Lung (tissue), 12 donors: ENCODE measurements around the gene SEL1L3. TPM values are rescaled to one million over a fixed set of nuclear protein-coding genes. Genes with fewer than 3 reads are reported as not detected.

Source experiments
- ATAC-seq: fragments of 200-7000 bp; cut with Tn5 transposase; one replicate; pipeline ENCODE4 v1.9.1; 2020; ENCODE audit warnings: moderate number of reproducible peaks; ENCODE audit not compliant: insufficient read depth, low FRiP score
- DNase-seq, 3 donors: peaks; one replicate each; pipeline ENCODE4 v3.0.0-alpha.2; 2013 to 2017
- H3K27ac ChIP-seq, 2 donors: one replicate each; pipeline ENCODE4 v1.5.1; 2013; ENCODE audit warnings: mild to moderate bottlenecking in 2 of 2, moderate library complexity in 2 of 2, control low read depth in 1 of 2, inconsistent platforms in 1 of 2, low read depth in 1 of 2, low read length in 1 of 2
- H3K27me3 ChIP-seq, 3 donors: one replicate each; pipeline ENCODE4 v1.5.1; 2013; ENCODE audit warnings: low read length in 2 of 3; ENCODE audit not compliant: control insufficient read depth in 3 of 3, insufficient read depth in 3 of 3
- H3K36me3 ChIP-seq, 4 donors: one replicate each; pipeline ENCODE4 v1.5.1; 2013; ENCODE audit warnings: low read length in 4 of 4, mild to moderate bottlenecking in 1 of 4, moderate library complexity in 1 of 4; ENCODE audit not compliant: control insufficient read depth in 4 of 4, insufficient read depth in 4 of 4
- H3K4me1 ChIP-seq, 5 donors: one replicate each; pipeline ENCODE4 v1.5.1; 2013; ENCODE audit warnings: low read length in 5 of 5, mild to moderate bottlenecking in 2 of 5, moderate library complexity in 1 of 5; ENCODE audit not compliant: control insufficient read depth in 5 of 5, insufficient read depth in 5 of 5
- H3K4me3 ChIP-seq: one replicate; pipeline ENCODE4 v1.5.1; 2013; ENCODE audit warnings: mild to moderate bottlenecking, control low read depth, moderate library complexity
- H3K9ac ChIP-seq, 2 donors: one replicate each; pipeline ENCODE4 v1.5.1; 2013; ENCODE audit warnings: low read length in 2 of 2, control low read depth in 1 of 2; ENCODE audit not compliant: insufficient read depth in 1 of 2
- H3K9me3 ChIP-seq, 4 donors: one replicate each; pipeline ENCODE4 v1.5.1; 2013; ENCODE audit warnings: low read length in 3 of 4, mild to moderate bottlenecking in 1 of 4, moderate library complexity in 1 of 4; ENCODE audit not compliant: control insufficient read depth in 4 of 4, insufficient read depth in 3 of 4
- CTCF ChIP-seq: IDR thresholded peaks from 2 replicates; pipeline ENCODE4 v1.5.1; 2012; ENCODE audit warnings: mild to moderate bottlenecking; ENCODE audit errors: control extremely low read depth, extremely low read depth
- WGBS, 2 donors: extraction: QIAGEN DNeasy Blood & Tissue Kit; methylation state at CpG; one replicate each; pipeline ENCODE4 v1.1.7; 2013; 5-methylcytosine and 5-hydroxymethylcytosine counted together
- polyA plus RNA-seq, 2 donors: library from polyadenylated mRNA; stranded (reverse); fragments of 200-250 nt; gene quantifications; one replicate each; pipeline ENCODE4 v1.2.1, GENCODE V29; 2013
- total RNA-seq, 2 donors: library from RNA; depleted of rRNA in 1 of 2; stranded (reverse); fragments of >200 nt in 1 of 2; gene quantifications; one replicate each; pipeline ENCODE4 v1.2.1, GENCODE V29; 2014 to 2021
- donor health status: control.
- donor health status: control.
- donor health status: Bipolar disorder and iron deficiency.
- donor health status: healthy.
- donor health status: DM: yes; HTN: yes; CAD: no.

SEL1L3 gene
- total and polyA plus RNA-seq, 4 donors: 29.2 to 93.3 (median 57.1) TPM

GRCh38 chr4:25753239-25753638, 109.5 kb downstream of the SEL1L3 start:
- no peak overlapping the region for H3K9ac ChIP-seq
- no peak for DNase-seq
- peaks cover 0 to 17% (median 0%) of the 10 kb centered on the region in 4 donors for H3K36me3 ChIP-seq
- WGBS, 2 donors: 92 to 98% methylated on average over 5 of the region's 5 CpGs
- no peaks in the 10 kb centered on the region for H3K9me3 ChIP-seq
- no peaks in the 10 kb centered on the region for H3K27me3 ChIP-seq
- ATAC-seq: no peak
- no peak overlapping the region for H3K4me3 ChIP-seq
- no peak for TF ChIP-seq CTCF
- H3K4me1 ChIP-seq: peaks cover 0 to 8% (median 0%) of the 10 kb centered on the region in 5 donors
- no peak overlapping the region for H3K27ac ChIP-seq

- H3K27me3 ChIP-seq: no peaks in the 10 kb centered on the region
- H3K9me3 ChIP-seq: no peaks in the 10 kb centered on the region
- H3K9ac ChIP-seq: no peak overlapping the region
- H3K4me1 ChIP-seq: no peaks in the 10 kb centered on the region
- H3K4me3 ChIP-seq: no peak overlapping the region
- H3K36me3 ChIP-seq: peaks cover 0 to 12% (median 0%) of the 10 kb centered on the region in 4 donors
- no peak overlapping the region for H3K27ac ChIP-seq
- TF ChIP-seq CTCF: no peak
- DNase-seq: no peak
- 92 to 95% methylated on average over 4 of the region's 4 CpGs for WGBS, 2 donors
- ATAC-seq: no peak
These were observed 111.9 kb downstream of the SEL1L3 start for GRCh38 chr4:25750874-25751273.

- H3K27me3 ChIP-seq: no peaks in the 10 kb centered on the region
- DNase-seq: no peak
- no peak for TF ChIP-seq CTCF
- no peak overlapping the region for H3K27ac ChIP-seq
- H3K36me3 ChIP-seq: peaks cover 0 to 11% (median 0%) of the 10 kb centered on the region in 4 donors
- no peak overlapping the region for H3K4me3 ChIP-seq
- no peaks in the 10 kb centered on the region for H3K9me3 ChIP-seq
- no peak overlapping the region for H3K9ac ChIP-seq
- H3K4me1 ChIP-seq: no peaks in the 10 kb centered on the region
- 81 to 93% methylated on average over 5 of the region's 5 CpGs for WGBS, 2 donors
- ATAC-seq: no peak
These were observed 113.5 kb downstream of the SEL1L3 start for GRCh38 chr4:25749150-25749794.

GRCh38 chr4:25743971-25744370, 118.8 kb downstream of the SEL1L3 start:
- H3K9me3 ChIP-seq: no peaks in the 10 kb centered on the region
- H3K4me3 ChIP-seq: no peak overlapping the region
- no peaks in the 10 kb centered on the region for H3K27me3 ChIP-seq
- 84 to 90% methylated on average over 3 of the region's 3 CpGs for WGBS, 2 donors
- peaks cover 0 to 4% (median 0%) of the 10 kb centered on the region in 4 donors for H3K36me3 ChIP-seq
- DNase-seq (no peak), ATAC-seq (no peak)
- H3K4me1 ChIP-seq: no peaks in the 10 kb centered on the region
- H3K9ac ChIP-seq: no peak overlapping the region
- H3K27ac ChIP-seq: no peak overlapping the region
- TF ChIP-seq CTCF: no peak
